Cortex of kidney (tissue), 1 donor: ENCODE measurements around the gene KLHL1.

ENCODE experiments used
- DNase-seq: peaks from one replicate; lab custom pipeline; 2025; lab: John Stamatoyannopoulos, UW

Gene KLHL1

DNA sequence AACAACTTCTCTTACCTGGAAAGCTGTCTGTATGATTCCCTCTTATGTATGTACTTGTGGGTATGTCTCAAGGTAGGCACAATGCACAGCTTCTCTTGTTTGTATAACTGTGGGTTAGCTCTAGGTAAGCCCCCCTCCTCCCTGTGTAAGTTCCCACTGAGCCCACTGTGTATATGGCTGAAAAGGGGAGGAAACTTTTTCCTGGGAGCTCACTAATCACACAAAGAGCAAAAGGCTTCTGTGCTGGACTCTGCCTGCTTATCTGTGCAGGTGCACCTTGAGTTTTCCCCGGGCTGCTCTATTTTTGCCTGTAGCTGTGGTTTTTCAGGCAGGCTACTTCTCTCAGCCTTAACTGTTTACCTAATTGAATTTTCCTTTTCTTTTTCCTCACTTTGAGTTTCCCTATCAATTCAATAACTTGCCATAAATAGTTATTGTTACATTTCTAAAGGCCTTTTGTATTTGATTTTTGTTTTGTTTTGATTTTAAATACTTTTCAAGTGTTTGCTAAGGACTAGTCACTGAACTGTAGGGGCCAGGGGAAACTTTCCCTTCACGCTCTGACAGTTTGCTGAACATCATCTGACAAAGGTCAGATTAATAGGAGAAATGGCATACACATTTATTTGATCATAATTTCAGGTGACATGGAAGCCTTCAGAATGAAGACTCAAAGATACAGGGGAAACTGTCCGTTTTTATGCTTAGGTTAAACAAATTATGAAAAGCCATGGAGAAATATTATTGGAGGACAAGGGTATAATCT is 424.1 kb downstream of the KLHL1 start:
- DNase-seq: no peak

DNA sequence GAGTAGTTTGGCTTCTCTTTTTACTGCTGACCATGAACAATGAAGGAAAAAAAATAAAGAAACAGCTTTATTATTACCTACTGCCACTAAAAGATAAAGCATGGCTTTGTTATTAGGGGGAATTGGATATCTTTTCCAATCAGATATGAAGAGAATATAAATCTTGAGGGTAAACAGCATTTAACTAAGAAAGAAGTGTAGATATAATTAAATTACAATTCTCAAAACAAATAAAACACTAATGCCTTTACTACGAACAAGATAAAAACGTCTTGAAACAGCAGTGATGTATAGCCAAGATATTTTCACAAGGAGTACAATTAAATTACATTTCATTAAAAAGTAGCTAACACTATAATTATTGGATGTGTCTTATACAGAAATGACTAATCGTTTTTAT is 426.5 kb downstream of the KLHL1 start:
- DNase-seq: no peak

DNA sequence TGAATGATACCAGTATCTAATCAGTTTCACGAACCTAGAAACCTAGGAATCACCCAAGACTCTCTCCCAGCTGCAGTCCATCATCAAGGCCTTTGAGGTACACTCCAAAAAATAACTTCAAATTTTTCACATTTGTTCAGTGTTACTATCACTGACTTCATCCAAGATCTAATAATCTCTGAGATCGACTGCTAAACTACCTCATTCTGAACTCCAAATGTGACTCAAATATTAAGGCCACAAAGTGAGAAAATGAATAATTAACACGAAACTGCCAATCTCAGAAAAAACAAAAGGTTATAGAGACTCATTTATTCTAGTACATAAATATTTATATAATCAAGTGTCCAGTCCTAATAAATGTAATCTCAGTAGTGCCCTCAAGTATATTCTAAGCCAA is 430.9 kb downstream of the KLHL1 start:
- DNase-seq: no peak

DNA sequence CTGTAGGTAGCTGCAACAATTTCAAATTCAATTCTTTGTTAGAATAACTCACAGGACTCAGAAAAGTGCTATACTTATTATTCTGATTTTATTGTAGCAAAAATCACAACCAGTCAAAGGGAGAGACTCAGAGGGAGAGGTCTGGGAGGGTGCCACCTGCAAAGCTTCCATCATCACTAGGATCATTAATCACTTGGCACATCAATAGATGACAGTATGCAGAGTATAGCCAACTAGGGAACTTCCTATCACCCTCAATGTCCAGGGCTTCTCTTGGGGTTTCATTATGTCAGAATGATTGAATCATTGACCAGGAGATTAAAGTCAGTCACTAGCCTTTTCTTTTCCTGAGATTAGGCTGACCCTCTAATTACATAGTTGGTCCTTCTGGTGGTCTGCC is 432.0 kb downstream of the KLHL1 start:
- no peak for DNase-seq

DNA sequence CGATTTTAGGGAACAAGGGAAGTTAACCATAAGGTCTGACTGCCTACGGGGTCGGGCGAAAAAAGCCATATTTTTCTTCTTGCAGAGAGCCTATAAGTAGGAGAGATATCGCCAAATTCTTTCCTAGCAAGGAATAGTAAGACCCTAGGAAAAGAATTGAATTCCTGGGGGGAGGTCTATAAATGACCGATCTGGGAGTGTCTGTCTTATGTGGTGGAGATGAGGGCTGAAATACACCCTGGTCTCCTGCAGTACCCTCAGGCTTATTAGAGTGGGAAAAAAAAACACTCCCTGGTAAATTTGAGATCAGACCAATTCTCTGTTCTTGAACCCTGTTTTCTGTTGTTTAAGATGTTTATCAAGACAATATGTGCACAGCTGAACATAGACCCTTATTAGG is 448.1 kb downstream of the KLHL1 start:
- no peak for DNase-seq

DNA sequence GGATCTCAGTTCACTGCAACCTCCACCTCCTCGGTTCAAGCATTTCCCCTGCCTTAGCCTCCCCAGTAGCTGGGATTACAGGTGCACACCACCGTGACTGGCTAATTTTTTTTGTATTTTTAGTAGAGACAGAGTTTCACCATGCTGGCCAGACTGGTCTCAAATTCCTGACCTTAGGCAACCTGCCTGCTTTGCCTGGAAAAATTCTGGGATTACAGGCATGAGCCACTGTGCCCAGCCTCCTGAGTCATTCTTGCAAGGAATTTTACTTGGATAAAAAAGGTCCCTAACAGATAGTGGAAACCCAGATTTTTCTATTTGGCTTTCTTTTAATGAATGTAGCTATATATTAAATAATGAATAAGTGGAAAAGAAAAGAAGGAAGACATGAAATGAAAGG is 450.6 kb downstream of the KLHL1 start:
- no peak for DNase-seq

DNA sequence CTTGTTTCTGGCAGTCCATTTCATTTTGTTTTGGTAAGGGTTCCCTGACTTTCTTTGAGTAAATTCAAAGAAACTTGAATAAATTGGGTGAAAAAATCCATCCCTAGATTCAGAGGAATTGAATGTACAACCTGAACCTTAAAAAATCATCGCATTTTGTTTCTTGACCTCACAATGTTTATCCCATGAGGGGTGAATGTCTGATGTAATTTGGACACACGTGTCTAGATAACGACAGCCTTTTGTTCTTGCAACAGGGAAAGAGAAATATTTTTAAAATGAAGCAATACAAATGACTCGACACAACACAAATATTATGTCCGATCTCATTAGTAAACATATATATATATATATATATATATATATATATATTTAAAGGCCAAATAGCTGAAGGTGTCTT is 453.9 kb downstream of the KLHL1 start:
- DNase-seq: no peak
